GM21619 (cell line): ENCODE results near the gene ZBTB7A.

Experiments used
- ATAC-seq: cut with Tn5 transposase; IDR thresholded peaks from one replicate; pipeline ENCODE4 v1.9.1; 2021; ENCODE audit not compliant: unreplicated experiment

The ZBTB7A gene

DNA sequence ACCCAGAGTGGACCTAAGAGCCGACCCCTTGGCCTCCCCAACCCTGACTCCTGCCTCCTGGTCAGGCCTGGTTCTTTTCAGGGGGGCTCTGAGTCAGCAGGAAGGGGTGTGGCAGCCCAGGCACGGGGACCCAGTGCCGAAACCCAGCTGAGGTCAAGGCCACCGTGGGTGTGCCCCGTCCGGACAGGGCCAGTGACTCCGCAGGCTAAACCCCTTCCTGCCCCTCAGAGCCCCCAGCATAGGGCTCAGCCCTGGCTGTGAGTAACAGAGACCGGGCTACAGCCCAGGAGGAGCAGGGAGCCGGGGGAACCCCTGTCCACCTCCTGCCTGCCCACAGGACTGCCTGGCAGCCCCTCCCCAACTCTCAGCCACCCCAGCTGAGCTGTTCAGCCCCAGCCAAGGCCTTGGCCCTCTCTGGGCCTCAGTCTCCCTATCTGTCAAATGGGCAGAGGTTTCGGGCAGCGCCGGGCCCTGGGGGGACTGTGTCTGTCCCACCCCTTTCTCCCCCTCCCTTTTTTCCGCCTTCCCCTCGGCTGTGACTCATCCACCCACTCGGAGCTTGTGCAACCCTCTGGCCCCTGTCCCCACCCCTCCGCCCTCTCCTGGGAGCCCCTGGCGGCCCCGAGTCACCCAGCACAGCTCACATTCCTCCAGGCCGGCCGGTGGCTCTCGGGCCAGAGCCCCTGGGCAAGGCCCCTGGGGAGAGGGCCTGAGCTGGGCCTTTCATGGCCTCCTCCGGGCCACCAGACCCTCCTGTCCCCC is 8.6 kb downstream of the ZBTB7A start:
- no peak for ATAC-seq

DNA sequence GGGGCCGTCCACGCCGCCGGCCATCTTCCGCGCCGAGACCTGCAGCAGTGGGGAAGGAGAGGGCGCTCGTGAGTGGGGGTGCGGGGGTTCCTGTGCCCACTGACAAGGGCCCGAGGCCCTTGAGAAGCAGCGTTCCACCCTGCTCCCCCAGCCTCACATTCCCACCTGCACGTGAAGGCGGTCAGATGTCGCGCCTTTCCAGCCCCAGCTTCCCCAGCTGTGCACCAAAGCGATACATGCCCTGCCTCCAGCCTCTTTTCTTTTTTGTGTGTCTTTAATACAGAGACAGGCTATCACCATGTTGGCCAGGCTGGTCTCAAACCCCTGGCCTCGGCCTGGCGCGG is 11.5 kb downstream of the ZBTB7A start:
- no peak for ATAC-seq

GRCh38 chr19:4054441-4055208 is 12.1 kb downstream of the ZBTB7A start:
- no peak for ATAC-seq

DNA sequence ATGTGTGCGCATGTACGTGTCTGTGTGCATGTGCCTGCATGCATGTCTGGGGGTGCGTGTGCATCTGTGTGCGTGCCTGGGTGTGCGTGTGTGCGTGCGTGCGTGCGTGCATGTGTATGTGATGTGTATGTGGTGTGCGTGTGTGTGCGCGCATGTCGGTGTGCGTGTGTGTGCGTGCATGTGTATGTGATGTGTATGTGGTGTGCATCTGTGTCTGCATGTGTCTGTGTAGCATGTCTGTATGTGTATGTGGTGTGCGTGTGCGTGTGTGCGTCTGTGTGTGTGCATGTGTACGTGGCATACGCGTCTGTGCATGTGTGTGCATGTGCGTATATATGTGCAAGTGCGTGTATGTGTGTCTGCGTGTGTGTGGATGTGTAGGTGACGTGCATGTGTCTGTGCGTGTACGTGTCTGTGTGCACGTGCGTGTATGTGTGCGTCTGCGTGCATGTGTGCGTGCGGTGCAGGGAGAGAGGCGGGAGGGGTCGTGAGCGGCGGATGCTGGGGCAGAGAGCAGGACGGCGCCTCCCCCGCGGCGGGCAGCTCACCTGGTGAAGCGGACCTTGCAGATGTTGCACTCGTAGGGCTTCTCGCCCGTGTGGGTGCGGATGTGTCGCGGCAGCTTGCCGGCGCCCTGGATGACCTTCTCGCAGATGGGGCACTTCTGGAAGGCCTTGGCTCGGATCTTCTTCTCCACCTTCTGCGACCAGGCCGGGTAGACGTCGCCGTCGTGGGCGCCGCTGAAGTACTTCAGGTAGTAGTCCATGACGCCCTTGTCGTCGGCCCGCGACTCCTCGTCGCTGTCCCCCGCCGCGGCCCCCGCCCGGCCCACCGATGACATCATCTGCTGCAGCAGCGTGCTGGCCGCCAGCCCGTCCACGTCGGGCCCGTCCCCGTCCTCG is 13.0 kb downstream of the ZBTB7A start:
- ATAC-seq, result no peak

DNA sequence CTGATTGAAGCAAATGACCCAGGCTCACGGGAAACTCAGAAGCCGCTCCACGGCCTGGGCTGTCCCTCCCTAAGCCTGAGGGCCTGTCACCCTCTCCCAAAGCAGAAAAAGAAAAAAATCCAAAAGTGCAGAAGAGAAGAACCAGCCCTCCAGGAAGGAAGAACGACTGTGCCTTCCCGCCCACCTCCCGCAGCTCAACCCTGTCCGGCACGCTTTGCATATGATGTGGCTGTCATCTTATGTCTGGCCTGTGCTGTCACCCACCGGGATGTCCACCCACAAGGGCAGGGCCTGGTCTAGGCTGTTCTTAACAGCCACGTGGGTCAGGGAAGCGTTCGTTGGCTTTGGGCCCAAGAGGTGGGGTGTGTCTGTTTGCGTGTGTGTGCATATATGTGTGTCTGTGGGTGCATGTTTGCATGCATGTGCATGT is 13.7 kb downstream of the ZBTB7A start:
- ATAC-seq, result no peak

DNA sequence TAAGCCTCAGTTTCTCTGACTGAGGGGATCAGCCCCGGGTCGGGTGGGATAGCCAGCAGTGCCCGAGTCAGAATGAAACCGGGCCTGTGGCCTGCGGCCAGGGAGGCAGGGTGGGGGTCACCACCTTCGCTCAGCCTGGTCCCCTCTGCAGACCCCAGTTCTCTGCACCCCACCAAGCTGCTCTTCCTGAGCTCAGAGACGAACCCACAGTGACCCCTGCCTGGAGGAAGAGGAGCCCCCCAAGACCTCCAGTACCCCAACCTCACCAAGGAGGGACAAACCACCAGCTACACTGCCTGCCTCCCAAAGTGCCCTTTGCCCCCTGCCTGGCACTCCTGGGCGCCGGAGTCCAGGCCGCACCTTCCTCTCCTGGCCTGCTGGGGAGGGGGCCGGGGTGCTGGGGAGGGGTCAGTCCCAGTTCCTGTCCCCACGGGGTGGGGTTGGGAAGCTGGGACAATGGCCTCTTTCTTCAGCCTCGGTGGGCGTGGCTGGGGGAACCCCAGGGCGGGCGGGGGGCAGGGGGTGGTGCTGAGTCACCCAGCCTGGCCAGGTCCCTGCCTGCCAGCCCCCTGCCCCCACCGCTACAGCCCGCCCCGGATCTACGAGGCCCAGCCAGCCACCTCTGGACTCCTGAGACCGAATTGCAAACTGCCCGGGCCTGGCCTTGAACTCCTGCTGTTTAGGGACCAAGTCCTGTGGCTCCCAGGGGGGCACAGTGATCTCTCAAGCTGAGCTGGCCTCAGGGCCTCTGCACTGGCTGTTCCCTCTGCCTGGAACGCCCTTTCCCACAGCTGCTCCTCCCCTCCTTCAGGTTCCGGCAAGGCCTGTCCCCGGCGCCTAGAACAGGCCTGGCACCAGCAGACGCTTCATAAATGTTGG is 14.3 kb downstream of the ZBTB7A start:
- ATAC-seq, result no peak

- ATAC-seq, result no peak
These were observed 15.3 kb downstream of the ZBTB7A start for GRCh38 chr19:4051175-4052101.

DNA sequence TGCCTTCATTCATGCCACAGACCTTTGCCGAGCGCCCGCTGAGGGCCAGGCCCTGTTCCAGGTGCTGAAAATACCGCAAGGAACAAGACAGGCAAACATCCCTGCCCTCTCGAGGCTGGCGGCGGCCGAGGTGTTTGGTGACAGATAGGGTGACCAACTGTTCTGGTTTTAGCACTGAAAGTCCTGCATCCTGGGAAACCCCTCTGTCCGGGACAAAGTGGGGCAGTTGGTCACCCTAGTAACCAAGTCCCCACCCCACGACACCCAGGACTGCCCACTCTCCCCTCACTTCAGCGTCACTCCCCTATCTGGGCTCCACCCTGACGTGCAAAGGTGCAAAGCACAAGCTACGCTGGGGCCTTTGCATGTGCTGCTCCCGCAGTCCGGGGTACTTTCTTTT is 17.3 kb downstream of the ZBTB7A start:
- no peak for ATAC-seq

DNA sequence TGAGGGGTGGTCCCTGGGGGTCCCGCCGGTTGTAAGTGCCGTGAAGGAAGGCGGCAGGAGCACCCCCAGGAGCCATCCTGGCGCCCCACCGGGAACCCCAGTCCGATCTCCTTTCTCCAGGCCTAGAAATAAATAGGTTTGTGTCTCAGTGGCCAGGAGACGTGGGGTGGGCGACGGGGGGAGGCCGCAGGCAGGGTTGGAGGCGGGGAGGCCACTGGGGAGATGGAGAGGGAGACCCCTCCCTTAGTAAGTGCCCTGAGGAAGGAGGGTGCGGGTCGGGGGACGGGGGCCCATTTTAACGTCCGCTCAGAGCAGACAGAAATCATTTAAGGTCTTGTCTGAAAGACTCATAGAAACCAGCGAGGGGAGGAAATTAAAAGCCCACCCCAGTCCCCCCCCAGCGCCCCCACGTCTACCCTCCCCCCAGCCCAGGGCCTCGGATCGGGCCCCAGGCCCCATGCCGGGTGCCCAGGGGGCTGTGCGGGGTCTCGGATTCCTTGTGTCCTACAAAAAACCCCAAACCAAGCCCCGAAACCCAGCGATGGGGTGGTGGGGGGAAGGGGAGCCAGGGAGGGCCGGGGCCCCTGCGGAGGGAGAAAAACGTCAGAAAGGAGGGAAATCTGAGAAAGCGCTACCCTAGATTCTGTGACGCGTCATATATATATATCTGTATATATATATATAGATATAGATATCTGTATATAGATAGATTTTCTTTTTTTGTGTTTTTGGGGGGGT is 19.6 kb downstream of the ZBTB7A start:
- no peak for ATAC-seq

GRCh38 chr19:4046362-4046691 is 20.4 kb downstream of the ZBTB7A start:
- no peak for ATAC-seq

GRCh38 chr19:4045597-4046361 is 20.9 kb downstream of the ZBTB7A start:
- ATAC-seq, result no peak

- no peak for ATAC-seq
These were observed 21.7 kb downstream of the ZBTB7A start for GRCh38 chr19:4044990-4045465.

DNA sequence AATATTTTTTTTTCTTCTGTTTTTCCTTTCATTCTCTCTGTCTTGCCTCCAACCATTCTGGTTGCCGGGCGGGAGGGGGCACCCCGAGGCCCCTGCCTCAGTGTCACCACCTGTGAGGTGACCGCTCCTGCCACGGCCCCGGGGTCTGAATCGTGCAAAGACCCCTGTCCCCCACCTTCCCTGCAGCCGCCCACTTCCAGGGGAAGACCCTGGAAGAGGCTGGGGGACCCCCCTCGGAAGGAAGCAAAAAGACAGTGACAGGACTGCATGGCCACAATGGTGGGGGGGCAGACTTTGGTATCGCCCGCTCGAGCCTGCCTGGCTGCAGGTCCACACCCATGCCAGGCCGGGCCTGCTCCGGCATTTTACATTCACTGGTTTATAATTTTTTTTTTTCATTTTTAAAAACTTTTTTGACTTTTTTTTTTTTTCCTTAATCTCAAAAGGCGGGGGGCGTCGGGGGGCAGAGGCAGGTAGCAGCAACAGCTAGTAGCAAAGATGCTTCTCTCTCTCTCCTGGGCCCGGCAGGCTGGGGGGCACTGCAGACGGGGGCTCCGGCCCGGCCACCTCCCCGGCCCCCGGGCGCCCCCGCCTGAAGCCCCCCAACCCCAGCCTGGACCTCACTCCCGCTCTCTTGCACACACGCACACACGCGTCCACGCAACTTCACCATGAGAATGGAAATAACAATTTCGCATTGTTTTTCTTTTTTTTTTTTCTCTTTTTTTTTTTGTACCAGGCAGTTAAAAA is 22.6 kb downstream of the ZBTB7A start:
- ATAC-seq, result no peak

GRCh38 chr19:4043401-4043800 is 23.3 kb downstream of the ZBTB7A start:
- ATAC-seq, result no peak

GRCh38 chr19:4042731-4043082 is 24.0 kb downstream of the ZBTB7A start:
- ATAC-seq, result no peak

GRCh38 chr19:4042064-4042730 is 24.5 kb downstream of the ZBTB7A start:
- ATAC-seq, result no peak
